Prostate gland (tissue), 2 donors: Measurements from ENCODE around the gene ZNF780A. TPM values are rescaled to one million over a fixed set of nuclear protein-coding genes. Genes with fewer than 3 reads are reported as not detected.

Experiments used
- DNase-seq: peaks from one replicate; pipeline ENCODE4 v3.0.0-alpha.2; 2019; ENCODE audit warnings: low spot score
- H3K27ac ChIP-seq, 2 donors: fragments of 200-600 bp; sonication (generic); 2 replicates each; pipeline ENCODE4 v1.5.1; 2017 to 2019
- H3K27me3 ChIP-seq: fragments of 200-600 bp; sonication (generic); replicated peaks from 2 replicates; pipeline ENCODE4 v1.5.1; 2019; ENCODE audit not compliant: insufficient read depth
- H3K36me3 ChIP-seq, 2 donors: fragments of 200-600 bp; sonication (generic); 1 replicate in 1 of 2; 2 replicates in 1 of 2; pipeline versions ENCODE4 v1.5.1 to v1.8.1; 2017 to 2019
- H3K4me1 ChIP-seq: fragments of 200-600 bp; sonication (generic); replicated peaks from 2 replicates; pipeline ENCODE4 v1.5.1; 2019
- H3K4me3 ChIP-seq, 2 donors: fragments of 200-600 bp; sonication (generic); 2 replicates each; pipeline ENCODE4 v1.5.1; 2017 to 2019
- H3K9me3 ChIP-seq: fragments of 200-600 bp; sonication (generic); 2 replicates; pipeline ENCODE4 v1.5.1; 2017
- POLR2A ChIP-seq: fragments of 450-650 bp; IDR thresholded peaks from one replicate; pipeline ENCODE4 v1.6.1; 2016; ENCODE audit warnings: antibody characterized with exemption, mild to moderate bottlenecking
- POLR2AphosphoS5 ChIP-seq: sonication (generic); formaldehyde crosslinking; IDR thresholded peaks from one replicate; pipeline ENCODE4 v1.6.1; 2017; ENCODE audit warnings: antibody characterized with exemption
- WGBS: methylation state at CpG from one replicate; pipeline ENCODE4 v1.1.5; 2018; 5-methylcytosine and 5-hydroxymethylcytosine counted together
- intact Hi-C: fragments of 100-400 bp; cut with DNase I; formaldehyde crosslinking; loops from one replicate; pipeline ENCODE4 v1.14.2; 2022
- total RNA-seq, 2 donors: library from RNA; depleted of rRNA; stranded (reverse); fragments of >200 nt; gene quantifications; one replicate each; pipeline ENCODE4 v1.1.0, GENCODE V29; 2016
- TF ChIP-seq, protein P1 (sequence below), 4 experiments: fragments of 200-600 bp in 2 of 4; fragments of 450-650 bp in 2 of 4; sonication (generic) in 2 of 4; IDR thresholded peaks; 1 replicate in 3 of 4; 2 replicates in 1 of 4; pipeline ENCODE4 v1.5.1; 2016 to 2019; ENCODE audit warnings: antibody characterized with exemption in 4 of 4, mild to moderate bottlenecking in 2 of 4, moderate library complexity in 2 of 4

The ZNF780A gene
- total RNA-seq, 2 donors from 2014 or later, result 18.4 to 23.4 TPM

DNA sequence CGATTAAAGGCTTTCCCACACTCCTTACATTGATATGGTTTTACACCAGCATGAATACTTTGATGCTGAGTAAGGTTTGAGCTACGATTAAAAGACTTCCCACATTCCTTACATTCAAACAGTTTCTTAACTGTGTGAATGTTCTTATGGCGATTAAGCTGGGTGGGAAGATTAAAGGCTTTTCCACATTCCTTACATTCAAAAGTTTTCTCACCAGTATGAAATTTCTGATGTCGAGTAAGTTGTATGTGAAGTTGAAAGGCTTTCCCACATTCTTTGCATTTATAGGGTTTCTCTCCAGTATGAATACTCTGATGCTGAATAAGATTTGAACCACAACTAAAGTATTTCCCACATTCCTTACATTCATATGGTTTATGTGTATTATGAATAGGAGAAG, 54.7 kb downstream of the ZNF780A start:
- Histone ChIP-seq H3K27ac (no peak overlapping the region), H3K4me1 (no peaks in the 10 kb centered on the region), H3K4me3 (no peak overlapping the region), H3K36me3 (no peaks in the 10 kb centered on the region), H3K9me3 (peaks cover 4% of the 10 kb centered on the region), H3K27me3 (no peaks in the 10 kb centered on the region)
- intact Hi-C loops, result no loop called here
- DNase-seq, result no peak
- TF ChIP-seq, protein P1, sequence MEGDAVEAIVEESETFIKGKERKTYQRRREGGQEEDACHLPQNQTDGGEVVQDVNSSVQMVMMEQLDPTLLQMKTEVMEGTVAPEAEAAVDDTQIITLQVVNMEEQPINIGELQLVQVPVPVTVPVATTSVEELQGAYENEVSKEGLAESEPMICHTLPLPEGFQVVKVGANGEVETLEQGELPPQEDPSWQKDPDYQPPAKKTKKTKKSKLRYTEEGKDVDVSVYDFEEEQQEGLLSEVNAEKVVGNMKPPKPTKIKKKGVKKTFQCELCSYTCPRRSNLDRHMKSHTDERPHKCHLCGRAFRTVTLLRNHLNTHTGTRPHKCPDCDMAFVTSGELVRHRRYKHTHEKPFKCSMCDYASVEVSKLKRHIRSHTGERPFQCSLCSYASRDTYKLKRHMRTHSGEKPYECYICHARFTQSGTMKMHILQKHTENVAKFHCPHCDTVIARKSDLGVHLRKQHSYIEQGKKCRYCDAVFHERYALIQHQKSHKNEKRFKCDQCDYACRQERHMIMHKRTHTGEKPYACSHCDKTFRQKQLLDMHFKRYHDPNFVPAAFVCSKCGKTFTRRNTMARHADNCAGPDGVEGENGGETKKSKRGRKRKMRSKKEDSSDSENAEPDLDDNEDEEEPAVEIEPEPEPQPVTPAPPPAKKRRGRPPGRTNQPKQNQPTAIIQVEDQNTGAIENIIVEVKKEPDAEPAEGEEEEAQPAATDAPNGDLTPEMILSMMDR (IDR thresholded peaks at IDR 0.05), result no peak
- TF ChIP-seq POLR2A, result no peak
- TF ChIP-seq POLR2AphosphoS5, result no peak
- 97% methylated on average over 4 of the region's 4 CpGs for WGBS

DNA sequence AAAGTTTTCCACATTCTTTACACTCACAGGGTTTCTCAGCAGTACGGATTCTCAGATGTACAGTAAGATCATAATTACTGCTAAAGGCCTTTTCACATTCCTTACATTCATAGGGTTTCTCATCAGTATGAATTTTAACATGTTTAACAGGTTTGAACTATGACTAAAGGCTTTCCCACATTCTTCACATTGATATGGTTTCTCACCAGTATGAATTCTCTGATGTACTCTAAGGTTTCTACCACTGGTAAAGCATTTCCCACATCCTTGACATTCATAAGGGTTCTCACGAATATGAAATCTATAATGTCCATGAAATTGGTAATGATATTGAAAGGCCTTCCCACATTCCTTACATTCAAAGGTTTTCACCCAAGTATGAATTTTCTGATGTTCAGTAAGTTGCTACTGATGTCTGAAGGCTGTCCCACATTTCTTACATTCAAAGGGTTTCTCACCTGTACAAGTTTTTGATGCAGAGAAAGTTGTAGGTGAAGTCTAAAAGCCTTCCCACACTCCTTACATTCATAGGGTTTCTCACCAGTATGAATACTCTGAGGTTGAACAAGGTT, 56.7 kb downstream of the ZNF780A start:
- Histone ChIP-seq H3K9me3 (peaks cover 4% of the 10 kb centered on the region), H3K4me1 (no peaks in the 10 kb centered on the region), H3K4me3 (no peak overlapping the region), H3K36me3 (no peaks in the 10 kb centered on the region), H3K27ac (no peak overlapping the region), H3K27me3 (no peaks in the 10 kb centered on the region)
- DNase-seq, result no peak
- intact Hi-C loops, result no loop called here
- WGBS, result 97% methylated on average over 2 of the region's 2 CpGs
- TF ChIP-seq POLR2AphosphoS5 (no peak), POLR2A (no peak)
- TF ChIP-seq, protein P1 (IDR thresholded peaks at IDR 0.05), result no peak

DNA sequence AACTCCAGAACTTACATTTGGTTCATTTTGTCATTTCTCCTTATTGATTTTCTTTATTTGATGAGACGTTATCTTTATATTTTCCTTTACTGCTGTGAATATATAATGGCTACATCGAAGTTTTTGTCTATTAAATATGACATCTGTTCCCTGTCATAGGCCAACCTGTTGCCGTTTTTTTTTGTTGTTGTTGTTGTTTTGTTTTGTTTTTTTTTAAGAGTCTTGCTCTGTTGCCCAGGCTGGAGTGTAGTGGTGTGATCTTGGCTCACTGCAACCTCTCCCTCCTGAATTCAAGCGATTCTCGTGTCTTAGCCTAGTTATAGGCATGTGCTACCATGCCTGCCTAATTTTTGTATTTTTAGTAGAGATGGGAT, 64.2 kb downstream of the ZNF780A start:
- TF ChIP-seq POLR2A (no peak), POLR2AphosphoS5 (no peak)
- TF ChIP-seq, protein P1 (IDR thresholded peaks at IDR 0.05), result no peak
- no peak for DNase-seq
- no peaks in the 10 kb centered on the region for H3K4me1 ChIP-seq
- H3K36me3 ChIP-seq, result no peaks in the 10 kb centered on the region
- intact Hi-C loops, result no loop called here
- 97% methylated on average over 5 of the region's 5 CpGs for WGBS
- H3K27ac ChIP-seq, result no peak overlapping the region
- peaks cover 6% of the 10 kb centered on the region for H3K9me3 ChIP-seq
- no peak overlapping the region for H3K4me3 ChIP-seq
- H3K27me3 ChIP-seq, result no peaks in the 10 kb centered on the region

DNA sequence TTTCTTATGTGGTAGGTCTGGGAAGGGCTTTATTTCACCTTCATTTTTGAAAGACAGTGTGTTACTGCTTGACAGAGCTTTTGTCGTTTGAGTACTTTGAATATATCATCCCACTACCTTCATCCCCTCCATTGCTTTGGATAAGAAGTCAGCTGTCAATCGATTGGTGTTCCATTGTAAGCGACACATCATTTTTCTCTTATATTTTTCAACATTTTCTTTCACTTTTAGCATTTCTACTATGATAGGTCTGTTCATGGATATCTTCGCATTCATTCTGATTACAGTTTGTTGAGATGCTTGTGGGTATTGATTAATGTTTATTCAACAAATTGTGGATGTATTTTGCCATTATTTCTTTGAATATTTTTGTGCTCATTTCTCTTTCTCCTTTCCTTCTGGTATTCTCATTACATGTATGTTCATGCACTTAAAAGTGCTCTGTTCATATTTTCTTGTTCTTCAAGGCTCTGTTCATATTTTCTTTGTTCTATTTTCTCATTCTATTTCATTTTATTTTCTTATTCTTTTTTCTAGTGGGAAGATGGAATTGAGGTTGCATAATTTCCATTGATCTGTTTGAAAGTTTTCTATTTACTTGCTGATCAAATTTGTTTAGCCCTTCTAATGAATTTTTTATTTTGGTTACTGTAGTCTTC, 64.7 kb downstream of the ZNF780A start:
- intact Hi-C loops, result no loop called here
- Histone ChIP-seq H3K27me3 (no peaks in the 10 kb centered on the region), H3K4me1 (no peaks in the 10 kb centered on the region), H3K27ac (no peak overlapping the region), H3K36me3 (no peaks in the 10 kb centered on the region), H3K9me3 (peaks cover 6% of the 10 kb centered on the region), H3K4me3 (no peak overlapping the region)
- WGBS, result 93% methylated on average over 4 of the region's 4 CpGs
- no peak for DNase-seq
- TF ChIP-seq, protein P1 (IDR thresholded peaks at IDR 0.05), result no peak
- TF ChIP-seq POLR2AphosphoS5 (no peak), POLR2A (no peak)

DNA sequence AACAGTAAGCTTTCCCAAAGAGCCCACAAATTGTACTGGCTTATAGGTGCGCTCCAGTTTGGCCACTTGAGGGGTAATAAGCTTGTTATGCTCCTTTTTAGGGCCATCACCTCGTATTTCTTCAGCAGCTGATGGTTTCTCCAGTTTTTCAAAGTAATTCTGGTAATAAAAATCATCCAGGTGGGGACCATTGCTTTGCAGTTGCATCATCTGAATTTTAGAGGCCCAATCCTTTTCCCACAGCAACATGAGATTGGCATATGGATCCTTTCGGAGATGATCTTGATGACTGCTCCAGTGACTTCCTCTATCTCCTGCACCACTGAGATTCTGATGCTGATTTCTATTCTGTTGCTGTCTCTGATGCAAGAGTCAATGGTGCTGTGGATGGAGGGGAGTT, 66.8 kb downstream of the ZNF780A start:
- Histone ChIP-seq H3K9me3 (peaks cover 6% of the 10 kb centered on the region), H3K36me3 (no peaks in the 10 kb centered on the region), H3K27me3 (no peaks in the 10 kb centered on the region), H3K4me3 (no peak overlapping the region), H3K4me1 (no peaks in the 10 kb centered on the region), H3K27ac (no peak overlapping the region)
- 89% methylated on average over 3 of the region's 3 CpGs for WGBS
- intact Hi-C loops, result no loop called here
- DNase-seq, result no peak
- TF ChIP-seq POLR2AphosphoS5 (no peak), POLR2A (no peak)
- TF ChIP-seq, protein P1 (IDR thresholded peaks at IDR 0.05), result no peak
